HG03469 (cell line): Measurements from ENCODE around the gene PSME1.

Source experiments
- ATAC-seq: cut with Tn5 transposase; IDR thresholded peaks from one replicate; pipeline ENCODE4 v1.9.1; 2021; ENCODE audit warnings: mild to moderate bottlenecking, moderate library complexity, moderate number of reproducible peaks; ENCODE audit not compliant: unreplicated experiment

The PSME1 gene

DNA sequence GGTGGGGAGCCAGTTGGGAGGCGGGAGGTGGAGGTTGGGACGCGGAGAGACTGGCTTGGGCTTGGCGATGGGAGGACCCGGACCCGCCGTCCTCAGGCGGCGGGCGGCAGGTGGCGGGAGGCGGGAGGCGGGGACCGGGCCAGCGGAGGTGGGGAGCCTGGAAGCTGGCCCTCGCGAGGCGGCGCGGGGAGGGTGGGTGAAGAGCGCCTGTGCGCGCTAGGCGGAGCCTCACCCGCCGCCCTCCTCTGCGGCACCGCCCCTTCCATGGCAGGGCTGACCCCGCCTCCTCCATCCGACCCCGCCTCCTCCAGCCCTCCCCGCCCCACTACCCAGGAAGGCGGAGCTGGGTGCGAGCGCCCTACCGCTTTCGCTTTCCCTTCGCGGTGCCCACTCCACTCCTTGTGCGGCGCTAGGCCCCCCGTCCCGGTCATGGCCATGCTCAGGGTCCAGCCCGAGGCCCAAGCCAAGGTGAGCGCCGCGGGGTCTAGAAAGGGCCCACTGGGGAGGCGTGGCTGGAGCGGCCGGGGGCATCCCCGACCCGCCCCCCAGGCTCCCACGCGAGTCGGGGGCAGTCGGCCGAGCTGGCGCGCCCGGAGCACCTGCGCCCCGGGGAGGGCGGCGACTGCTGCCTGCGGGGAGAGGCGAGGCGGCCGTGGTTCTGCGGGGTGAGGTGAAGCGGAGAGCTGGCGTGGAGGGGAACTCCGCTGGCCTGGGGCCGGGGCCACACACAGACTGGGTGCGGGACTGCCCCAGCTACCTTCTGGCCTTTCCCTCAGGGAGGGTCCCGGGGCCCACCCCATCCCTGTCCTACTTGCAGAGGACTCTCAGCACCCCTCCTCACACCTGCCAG is at the start of gene PSME1:
PSME1 (plus strand) TSS at position 361 of the 850 bp plus-strand sequence; CDS start at position 430, 69 bp downstream.
- peak; percentile 35 for ATAC-seq

DNA sequence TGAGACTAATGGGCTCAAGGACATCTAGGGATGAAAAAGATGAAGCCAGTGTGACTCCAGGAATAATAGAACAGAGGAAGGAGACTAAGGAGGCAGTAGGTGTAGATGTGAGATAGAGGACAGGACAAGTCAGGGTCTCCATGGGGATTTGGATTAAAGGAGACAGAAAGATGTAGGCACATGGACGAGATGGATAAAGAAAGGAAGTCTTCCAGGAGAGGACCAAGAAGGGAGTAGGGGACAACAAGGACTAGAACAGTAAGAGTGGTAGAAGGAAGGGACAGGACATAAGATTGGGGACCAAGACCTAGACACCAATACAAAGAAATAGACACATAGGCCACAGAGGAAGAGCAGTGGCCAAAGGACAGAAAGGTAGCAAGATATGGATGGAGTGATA is 49.0 kb upstream of the PSME1 start:
- ATAC-seq = no peak

DNA sequence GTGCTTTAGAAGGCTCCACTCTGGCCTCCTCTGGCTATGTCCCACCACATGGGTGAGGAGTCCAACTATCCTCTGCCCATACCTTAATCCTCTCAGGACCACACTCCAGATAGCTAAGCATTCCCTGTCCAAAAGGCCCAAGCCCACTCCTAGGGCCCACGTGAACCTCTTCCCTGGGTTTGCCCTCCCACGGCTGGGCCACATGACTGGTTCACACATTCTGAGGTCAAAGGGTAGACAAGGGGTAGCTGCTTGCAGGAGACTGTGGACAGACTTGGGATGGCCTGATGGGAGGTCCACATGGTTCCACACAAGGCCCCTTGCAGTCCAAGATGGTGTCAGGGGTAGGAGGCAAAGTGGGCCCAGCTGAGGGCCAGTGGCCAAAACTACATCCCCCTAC is 47.9 kb upstream of the PSME1 start:
- no peak for ATAC-seq

GRCh38 chr14:24089890-24090289 is 46.1 kb upstream of the PSME1 start:
- ATAC-seq = no peak

- no peak for ATAC-seq
These were observed 43.9 kb upstream of the PSME1 start for GRCh38 chr14:24092110-24092504.

DNA sequence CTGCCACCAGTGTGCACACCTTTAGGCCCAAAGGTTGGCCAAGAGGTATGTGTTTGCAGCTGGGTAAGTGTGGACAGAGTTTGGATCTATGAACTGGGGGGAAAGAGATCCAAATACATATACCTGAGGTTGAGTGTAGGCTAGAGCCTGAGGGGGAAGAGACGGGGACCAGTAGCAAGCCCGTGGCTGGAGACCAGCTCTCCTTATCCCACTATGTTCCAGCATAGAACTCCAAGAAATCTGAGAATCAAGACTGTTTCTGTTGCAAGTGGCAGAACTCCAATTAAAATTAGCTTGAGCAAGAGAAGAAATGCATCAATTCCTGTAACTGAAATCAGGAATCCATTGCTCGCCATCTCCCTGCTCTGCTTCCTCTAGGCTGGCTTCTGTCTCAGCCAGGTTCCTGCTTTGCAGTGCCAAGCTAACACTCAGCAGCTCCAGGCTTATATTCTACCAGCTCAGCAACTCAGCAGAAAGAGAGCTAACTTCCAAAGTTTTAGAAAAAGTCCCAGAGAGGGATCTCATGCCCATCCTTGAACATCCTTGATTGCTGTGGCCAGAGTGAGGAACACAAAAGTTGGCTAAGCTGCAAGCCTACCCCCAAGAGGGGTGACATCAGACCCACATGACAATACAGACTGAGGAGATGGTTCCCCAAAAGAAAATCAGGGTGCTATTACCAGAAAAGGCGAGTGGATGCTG is 43.3 kb upstream of the PSME1 start:
- no peak for ATAC-seq

- ATAC-seq = no peak
These were observed 42.6 kb upstream of the PSME1 start for GRCh38 chr14:24093207-24093900.

- ATAC-seq = no peak
These were observed 41.8 kb upstream of the PSME1 start, which contains the start of gene PCK2 for GRCh38 chr14:24093901-24094840. PCK2 (plus strand) TSS chr14:24094311; CDS start chr14:24094406, 95 bp downstream.

DNA sequence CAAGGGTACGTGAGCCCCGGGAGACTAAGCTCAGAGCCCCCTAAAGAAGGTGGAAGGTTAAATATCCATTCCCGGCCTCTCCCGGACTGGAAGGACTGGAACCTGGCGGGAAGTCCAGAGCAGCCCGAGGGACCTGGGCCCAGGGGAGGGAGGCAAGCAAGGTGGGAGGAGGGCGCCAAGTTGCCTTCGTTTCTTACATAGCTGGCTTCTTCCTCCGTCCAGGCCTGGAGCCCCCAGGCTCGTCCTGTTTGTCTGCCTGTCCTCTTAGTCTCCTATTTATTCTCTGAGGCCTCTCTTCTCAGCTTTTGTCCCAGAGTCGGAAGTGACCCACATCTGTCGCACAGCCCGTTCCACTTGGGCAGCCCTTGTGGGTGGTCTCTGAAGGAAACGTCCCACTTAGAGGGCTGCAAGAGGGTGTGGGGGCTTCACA is 41.1 kb upstream of the PSME1 start:
- ATAC-seq = no peak

GRCh38 chr14:24095271-24096068 is 40.5 kb upstream of the PSME1 start:
- peak; percentile 49 for ATAC-seq

DNA sequence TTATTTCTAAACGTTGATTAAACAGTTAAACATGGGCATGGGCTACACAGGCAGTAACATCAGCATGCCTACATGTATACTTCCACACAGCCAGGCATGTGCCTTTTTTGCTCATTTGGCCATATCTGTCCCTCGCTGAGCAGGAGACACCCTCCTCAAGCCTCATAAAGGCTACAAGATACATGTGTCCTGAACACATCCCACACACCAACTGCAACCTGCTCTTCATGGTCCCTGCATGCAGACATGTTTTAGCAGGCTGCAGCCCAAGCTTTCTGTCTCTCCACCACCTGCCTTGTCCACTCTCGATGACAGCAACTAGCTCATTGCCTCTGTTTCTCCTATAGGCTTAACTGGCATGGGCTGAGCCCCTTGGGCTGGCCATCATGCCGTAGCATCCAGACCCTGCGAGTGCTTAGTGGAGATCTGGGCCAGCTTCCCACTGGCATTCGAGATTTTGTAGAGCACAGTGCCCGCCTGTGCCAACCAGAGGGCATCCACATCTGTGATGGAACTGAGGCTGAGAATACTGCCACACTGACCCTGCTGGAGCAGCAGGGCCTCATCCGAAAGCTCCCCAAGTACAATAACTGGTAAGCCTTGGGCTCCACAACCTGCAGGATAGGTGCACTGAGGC is 39.3 kb upstream of the PSME1 start:
- no peak for ATAC-seq

DNA sequence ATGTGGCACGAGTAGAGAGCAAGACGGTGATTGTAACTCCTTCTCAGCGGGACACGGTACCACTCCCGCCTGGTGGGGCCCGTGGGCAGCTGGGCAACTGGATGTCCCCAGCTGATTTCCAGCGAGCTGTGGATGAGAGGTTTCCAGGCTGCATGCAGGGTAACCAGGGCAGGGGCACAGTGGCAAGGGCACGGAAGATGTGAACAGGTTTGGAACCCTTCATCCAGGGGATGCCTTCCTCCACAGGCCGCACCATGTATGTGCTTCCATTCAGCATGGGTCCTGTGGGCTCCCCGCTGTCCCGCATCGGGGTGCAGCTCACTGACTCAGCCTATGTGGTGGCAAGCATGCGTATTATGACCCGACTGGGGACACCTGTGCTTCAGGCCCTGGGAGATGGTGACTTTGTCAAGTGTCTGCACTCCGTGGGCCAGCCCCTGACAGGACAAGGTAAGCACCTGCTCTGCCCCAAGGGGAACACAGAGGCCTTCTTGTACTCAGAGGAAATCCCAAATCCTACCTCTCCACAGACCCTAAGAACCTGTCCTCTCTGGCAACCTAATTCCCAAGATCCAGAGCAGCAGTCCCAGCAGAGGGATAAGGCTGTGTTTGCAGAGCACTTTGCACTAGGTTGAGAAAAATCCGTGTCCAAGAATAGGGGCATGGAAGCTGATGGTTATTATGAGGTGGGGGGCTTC is 37.6 kb upstream of the PSME1 start:
- ATAC-seq = no peak

DNA sequence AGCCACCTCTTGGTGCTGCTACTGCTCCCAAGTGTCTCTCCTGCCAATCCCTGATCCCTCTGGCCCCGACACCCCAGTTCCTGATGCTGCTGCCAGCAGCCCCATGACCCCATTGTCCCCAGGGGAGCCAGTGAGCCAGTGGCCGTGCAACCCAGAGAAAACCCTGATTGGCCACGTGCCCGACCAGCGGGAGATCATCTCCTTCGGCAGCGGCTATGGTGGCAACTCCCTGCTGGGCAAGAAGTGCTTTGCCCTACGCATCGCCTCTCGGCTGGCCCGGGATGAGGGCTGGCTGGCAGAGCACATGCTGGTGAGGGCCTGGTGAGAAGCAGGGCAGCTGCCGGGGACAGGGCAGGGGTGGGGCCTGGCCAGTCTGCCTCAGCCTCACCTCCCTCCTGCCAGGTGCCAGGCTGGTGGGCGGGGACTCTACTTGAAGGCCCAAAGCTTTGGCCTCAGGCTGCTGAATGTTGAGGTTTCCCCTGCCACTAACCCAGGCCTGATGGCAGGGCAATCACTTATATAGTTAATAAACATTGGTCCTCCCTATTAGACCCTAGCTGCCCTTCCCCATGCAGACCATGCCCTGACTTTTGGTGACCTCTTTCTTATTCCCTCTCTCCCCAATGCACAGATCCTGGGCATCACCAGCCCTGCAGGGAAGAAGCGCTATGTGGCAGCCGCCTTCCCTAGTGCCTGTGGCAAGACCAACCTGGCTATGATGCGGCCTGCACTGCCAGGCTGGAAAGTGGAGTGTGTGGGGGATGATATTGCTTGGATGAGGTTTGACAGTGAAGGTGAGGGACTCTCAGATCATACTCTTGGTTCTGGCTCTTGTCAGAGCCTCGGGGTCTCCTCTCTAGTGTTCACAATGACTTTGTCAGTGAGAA is 36.8 kb upstream of the PSME1 start:
- no peak for ATAC-seq

DNA sequence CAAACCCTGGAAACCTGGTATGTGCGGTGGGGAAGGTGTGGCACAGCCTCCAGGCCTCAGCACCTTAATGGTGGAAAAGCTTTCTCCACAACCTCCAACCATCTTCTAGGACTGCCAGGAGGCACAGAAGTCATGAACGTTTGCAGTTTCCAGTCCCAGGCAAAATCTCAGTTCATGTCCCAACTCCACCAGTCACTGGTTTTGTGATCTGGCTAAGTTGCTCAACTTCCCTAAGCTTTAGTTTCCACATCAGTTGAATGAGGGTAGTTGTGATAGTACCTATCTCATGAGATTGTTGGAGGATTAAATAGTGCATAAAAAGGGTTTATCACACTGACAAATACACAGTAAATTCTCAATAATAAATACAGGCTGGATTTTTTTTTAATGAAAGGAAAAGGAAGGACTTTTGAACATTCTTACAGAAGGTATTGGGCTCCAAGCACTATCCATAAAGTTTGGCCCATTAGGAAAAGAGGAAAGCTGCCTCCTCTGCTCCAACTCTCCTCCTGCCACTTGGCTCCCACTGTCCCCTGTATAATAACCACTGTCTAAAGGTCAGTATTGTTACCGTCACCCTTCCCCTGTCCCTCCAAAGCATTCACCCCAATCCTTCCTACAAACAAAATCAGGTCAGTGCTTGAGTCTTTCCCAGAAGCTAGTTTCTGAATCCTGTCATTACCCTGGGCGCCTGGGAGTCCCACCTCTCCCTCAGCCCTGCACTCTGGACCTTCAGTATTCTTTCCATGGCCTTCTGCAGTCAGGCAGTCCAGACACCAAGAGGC is 35.6 kb upstream of the PSME1 start:
- no peak for ATAC-seq

DNA sequence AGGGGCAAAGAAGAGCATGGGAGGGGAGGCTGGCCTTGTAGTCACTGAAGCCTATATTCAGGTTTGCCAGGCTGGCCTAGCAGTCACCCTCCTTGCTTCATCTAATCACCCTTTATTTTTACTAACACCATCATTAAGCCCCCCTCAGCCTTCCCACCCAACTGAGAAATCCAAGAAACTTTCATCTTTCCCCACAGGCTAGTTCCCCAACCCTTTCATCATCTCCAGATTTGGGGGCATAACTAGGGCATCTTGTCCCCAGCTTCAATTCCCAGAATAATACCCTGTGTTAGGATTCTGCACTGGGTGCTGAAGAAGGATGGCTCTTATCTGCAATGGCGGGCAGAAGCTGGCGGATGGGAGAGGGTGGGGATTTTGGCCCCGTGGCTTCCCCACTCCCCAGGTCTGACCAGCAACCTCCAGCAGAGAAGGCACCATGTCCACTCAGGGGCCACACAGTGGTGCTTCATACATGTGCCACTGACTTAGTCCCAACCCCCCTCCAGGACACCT is 35.0 kb upstream of the PSME1 start:
- no peak for ATAC-seq

GRCh38 chr14:24102357-24103048 is 33.5 kb upstream of the PSME1 start:
- ATAC-seq = no peak
